GM19452 (cell line): Measurements from ENCODE around the gene CCDC71.

Experiments
- ATAC-seq: cut with Tn5 transposase; IDR thresholded peaks from one replicate; pipeline ENCODE4 v1.9.1; 2021; ENCODE audit not compliant: unreplicated experiment

Gene CCDC71

GRCh38 chr3:49165771-49166751, at the start of gene CCDC71:
Gene CCDC71 (minus strand): TSS chr3:49166331. CDS start chr3:49164208, 2,123 bp downstream.
- ATAC-seq: peak; percentile 60

- ATAC-seq: no peak
Observed at GRCh38 chr3:49213998-49214397, 47.9 kb upstream of the CCDC71 start.

GRCh38 chr3:49213541-49213943, 47.4 kb upstream of the CCDC71 start:
- ATAC-seq: no peak

GRCh38 chr3:49199900-49200281, 33.8 kb upstream of the CCDC71 start:
- ATAC-seq: no peak

- ATAC-seq: no peak
Observed at GRCh38 chr3:49199239-49199899, 33.2 kb upstream of the CCDC71 start.

- ATAC-seq: no peak
Observed at GRCh38 chr3:49198611-49199230, 32.6 kb upstream of the CCDC71 start.

- ATAC-seq: no peak
Observed at GRCh38 chr3:49198161-49198560, 32.0 kb upstream of the CCDC71 start.

- ATAC-seq: no peak
Observed at GRCh38 chr3:49191741-49192140, 25.6 kb upstream of the CCDC71 start.

GRCh38 chr3:49183873-49184272, 17.7 kb upstream of the CCDC71 start:
- ATAC-seq: no peak

- ATAC-seq: no peak
Observed at GRCh38 chr3:49182682-49183081, 16.6 kb upstream of the CCDC71 start.

- ATAC-seq: no peak
Observed at GRCh38 chr3:49181351-49181750, 15.2 kb upstream of the CCDC71 start.

GRCh38 chr3:49180116-49180515, 14.0 kb upstream of the CCDC71 start:
- ATAC-seq: no peak

GRCh38 chr3:49177073-49177472, 10.9 kb upstream of the CCDC71 start:
- ATAC-seq: no peak

- ATAC-seq: no peak
Observed at GRCh38 chr3:49175530-49175929, 9.4 kb upstream of the CCDC71 start.

GRCh38 chr3:49174397-49174985, 8.4 kb upstream of the CCDC71 start:
- ATAC-seq: no peak

- ATAC-seq: no peak
Observed at GRCh38 chr3:49173792-49174170, 7.7 kb upstream of the CCDC71 start.

GRCh38 chr3:49173116-49173791, 7.1 kb upstream of the CCDC71 start:
- no peak for ATAC-seq

- ATAC-seq: no peak
Observed at GRCh38 chr3:49172551-49173041, 6.5 kb upstream of the CCDC71 start.

GRCh38 chr3:49171775-49172500, 5.8 kb upstream of the CCDC71 start:
- no peak for ATAC-seq
